ENCODE results near the gene ARHGAP15. TPM values are rescaled to one million over a fixed set of nuclear protein-coding genes. Genes with fewer than 3 reads are reported as not detected.

The ARHGAP15 gene
- total and polyA plus RNA-seq, 8 donors: 0.69 to 5.2 (median 1.5) TPM

GRCh38 chr2:143692162-143692561 lies 562.9 kb downstream of the ARHGAP15 start:
- no peak overlapping the region for H3K4me3 ChIP-seq

GRCh38 chr2:143692967-143693366 lies 563.7 kb downstream of the ARHGAP15 start:
- no peaks in the 10 kb centered on the region for H3K36me3 ChIP-seq
- no peak for FAIRE-seq
- 72 to 76% methylated on average over 5 of the region's 5 CpGs for WGBS, 2 donors

More at GRCh38 chr2:143692162-143692561, 562.9 kb downstream of the ARHGAP15 start:
- 87 to 88% methylated on average over 5 of the region's 5 CpGs for WGBS, 2 donors
- Histone ChIP-seq H3K36me3 (no peaks in the 10 kb centered on the region), H3K27ac (no peak overlapping the region), H3K4me1 (no peaks in the 10 kb centered on the region), H3K27me3 (no peaks in the 10 kb centered on the region), H3K9me3 (no peaks in the 10 kb centered on the region)
- intact Hi-C loops (cut with DNase I): no loop called here
- FAIRE-seq: no peak
- ATAC-seq: no peak
- DNase-seq: no peak
- TF ChIP-seq CTCF (IDR thresholded peaks at IDR 0.05): no peak

GRCh38 chr2:143694335-143694734 lies 565.1 kb downstream of the ARHGAP15 start:
- WGBS, 2 donors: 38 to 39% methylated on average over 3 of the region's 3 CpGs
- H3K4me1 ChIP-seq: no peaks in the 10 kb centered on the region
- H3K9me3 ChIP-seq: no peaks in the 10 kb centered on the region
- H3K36me3 ChIP-seq: no peaks in the 10 kb centered on the region
- FAIRE-seq (no peak), DNase-seq (no peak), ATAC-seq (no peak)
- intact Hi-C loops (cut with DNase I): no loop called here
- H3K27me3 ChIP-seq: no peaks in the 10 kb centered on the region
- no peak overlapping the region for H3K4me3 ChIP-seq
- no peak for TF ChIP-seq CTCF (IDR thresholded peaks at IDR 0.05)
- H3K27ac ChIP-seq: no peak overlapping the region

More at GRCh38 chr2:143692967-143693366, 563.7 kb downstream of the ARHGAP15 start:
- Histone ChIP-seq H3K4me3 (no peak overlapping the region), H3K9me3 (no peaks in the 10 kb centered on the region), H3K27me3 (no peaks in the 10 kb centered on the region), H3K4me1 (no peaks in the 10 kb centered on the region), H3K27ac (no peak overlapping the region)
- intact Hi-C loops (cut with DNase I): no loop called here
- DNase-seq (no peak), ATAC-seq (no peak)
- no peak for TF ChIP-seq CTCF (IDR thresholded peaks at IDR 0.05)

GRCh38 chr2:143696651-143697050 lies 567.4 kb downstream of the ARHGAP15 start:
- intact Hi-C loops (cut with DNase I): no loop called here
- Histone ChIP-seq H3K4me1 (no peaks in the 10 kb centered on the region), H3K4me3 (no peak overlapping the region), H3K9me3 (no peaks in the 10 kb centered on the region), H3K36me3 (no peaks in the 10 kb centered on the region), H3K27me3 (no peaks in the 10 kb centered on the region), H3K27ac (no peak overlapping the region)
- TF ChIP-seq CTCF (IDR thresholded peaks at IDR 0.05): no peak
- no peak for FAIRE-seq
- no peak for ATAC-seq
- no peak for DNase-seq

GRCh38 chr2:143697744-143698143 lies 568.5 kb downstream of the ARHGAP15 start:
- Histone ChIP-seq H3K4me3 (no peak overlapping the region), H3K27me3 (no peaks in the 10 kb centered on the region), H3K4me1 (no peaks in the 10 kb centered on the region), H3K36me3 (no peaks in the 10 kb centered on the region), H3K9me3 (no peaks in the 10 kb centered on the region), H3K27ac (no peak overlapping the region)
- no peak for TF ChIP-seq CTCF (IDR thresholded peaks at IDR 0.05)
- DNase-seq (no peak), ATAC-seq (no peak), FAIRE-seq (no peak)
- intact Hi-C loops (cut with DNase I): no loop called here
- 75 to 77% methylated on average over 1 of the region's 1 CpG for WGBS, 2 donors
